ENCODE results near the gene CDKN1C. TPM values are rescaled to one million over a fixed set of nuclear protein-coding genes. Genes with fewer than 3 reads are reported as not detected.

Gene CDKN1C
- total RNA-seq, 1 donor from 2014 or later, result 27.7 TPM

DNA sequence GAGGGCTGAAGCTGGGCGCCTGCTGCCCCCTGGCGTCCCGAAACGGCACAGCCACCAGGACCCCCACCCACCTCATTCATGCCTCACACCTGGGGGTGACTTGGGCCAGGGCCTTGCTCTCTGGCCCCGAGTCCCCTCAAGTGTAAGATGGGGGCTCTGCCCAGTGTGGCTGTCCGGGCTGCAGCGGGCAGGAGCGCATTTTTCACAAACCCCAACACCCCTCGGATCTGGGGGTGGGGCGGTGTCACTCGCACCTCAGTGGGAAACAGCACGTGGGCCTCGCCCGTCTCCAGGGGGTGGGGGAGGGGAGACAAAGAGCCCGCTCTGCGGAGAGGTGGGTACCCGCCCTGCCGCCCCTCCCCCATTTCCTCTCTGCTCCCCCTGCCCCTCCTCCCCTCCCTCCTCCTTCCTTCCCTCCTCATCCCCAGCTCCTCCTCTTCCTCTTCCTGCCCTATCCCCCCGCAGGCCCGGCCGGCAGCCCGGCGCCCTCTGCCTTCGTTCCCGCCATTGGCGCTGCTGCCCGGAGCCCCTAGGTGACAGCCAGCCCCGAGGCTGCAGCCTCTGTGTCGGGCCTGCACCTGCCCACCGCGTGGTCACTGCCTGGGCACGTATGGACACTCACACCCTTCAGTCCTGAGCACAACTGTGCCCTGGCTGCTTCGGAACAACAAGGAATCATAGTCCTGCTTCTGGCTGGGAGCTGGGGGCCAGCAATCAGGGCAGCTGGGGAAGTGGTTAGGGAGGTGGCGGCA lies 6.8 kb upstream of the CDKN1C start:
- TF ChIP-seq, protein P1, sequence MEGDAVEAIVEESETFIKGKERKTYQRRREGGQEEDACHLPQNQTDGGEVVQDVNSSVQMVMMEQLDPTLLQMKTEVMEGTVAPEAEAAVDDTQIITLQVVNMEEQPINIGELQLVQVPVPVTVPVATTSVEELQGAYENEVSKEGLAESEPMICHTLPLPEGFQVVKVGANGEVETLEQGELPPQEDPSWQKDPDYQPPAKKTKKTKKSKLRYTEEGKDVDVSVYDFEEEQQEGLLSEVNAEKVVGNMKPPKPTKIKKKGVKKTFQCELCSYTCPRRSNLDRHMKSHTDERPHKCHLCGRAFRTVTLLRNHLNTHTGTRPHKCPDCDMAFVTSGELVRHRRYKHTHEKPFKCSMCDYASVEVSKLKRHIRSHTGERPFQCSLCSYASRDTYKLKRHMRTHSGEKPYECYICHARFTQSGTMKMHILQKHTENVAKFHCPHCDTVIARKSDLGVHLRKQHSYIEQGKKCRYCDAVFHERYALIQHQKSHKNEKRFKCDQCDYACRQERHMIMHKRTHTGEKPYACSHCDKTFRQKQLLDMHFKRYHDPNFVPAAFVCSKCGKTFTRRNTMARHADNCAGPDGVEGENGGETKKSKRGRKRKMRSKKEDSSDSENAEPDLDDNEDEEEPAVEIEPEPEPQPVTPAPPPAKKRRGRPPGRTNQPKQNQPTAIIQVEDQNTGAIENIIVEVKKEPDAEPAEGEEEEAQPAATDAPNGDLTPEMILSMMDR (conservative IDR thresholded peaks at IDR 0.05; ENCODE audit: low read depth, low read length), result peak; percentile 88
- DNase-seq (ENCODE audit: low read depth), result no peak
- H3K4me3 ChIP-seq (ENCODE audit: low read depth, low read length), result peak overlapping the region; percentile 58

DNA sequence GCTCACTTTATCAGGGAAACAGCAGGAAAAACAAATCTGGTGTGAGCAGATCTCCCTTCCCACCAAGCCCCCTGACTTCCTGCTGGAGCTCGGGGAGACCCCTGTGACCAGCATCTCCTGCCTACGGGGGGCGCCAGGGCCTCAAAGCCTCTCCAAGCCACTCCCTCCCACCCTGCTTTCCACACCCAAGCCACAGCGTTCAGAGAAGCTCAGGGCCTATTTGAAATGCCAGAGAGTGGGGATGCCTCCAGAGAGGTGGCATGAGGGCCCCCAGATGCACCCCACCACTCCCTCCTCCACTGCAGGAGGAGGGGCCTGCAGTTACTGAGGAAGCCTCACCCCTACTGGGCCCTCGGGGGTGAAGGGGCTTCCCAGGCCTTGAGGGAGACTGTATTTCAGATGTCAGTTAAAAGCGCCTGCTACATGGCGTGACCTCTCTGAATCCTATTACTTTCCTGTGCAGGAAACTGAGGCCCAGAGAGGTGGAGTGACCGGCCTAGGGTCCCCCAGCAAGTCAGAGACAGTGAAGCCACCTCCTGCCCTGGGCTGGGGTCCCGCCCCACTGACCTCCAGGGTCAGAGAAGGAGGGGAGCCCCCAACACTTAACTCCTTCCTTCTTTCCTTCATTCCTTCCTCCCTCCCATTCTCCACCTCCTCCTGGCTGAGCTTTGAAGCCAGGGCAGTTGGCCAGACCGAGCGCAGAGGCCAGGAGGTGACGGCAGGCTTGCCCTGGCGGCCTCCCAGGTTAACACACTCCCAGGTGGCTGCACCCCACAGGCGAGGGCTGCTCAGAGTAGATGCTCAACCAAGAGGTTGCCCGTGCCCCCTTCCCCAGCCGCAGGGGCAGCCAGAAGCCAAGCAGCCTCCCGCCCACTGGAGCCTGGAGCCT lies 6.0 kb upstream of the CDKN1C start:
- TF ChIP-seq, protein P1 (conservative IDR thresholded peaks at IDR 0.05; ENCODE audit: low read depth, low read length), result peak; percentile 32
- no peak for DNase-seq (ENCODE audit: low read depth)
- peak overlapping the region; percentile 58 for H3K4me3 ChIP-seq (ENCODE audit: low read depth, low read length)

DNA sequence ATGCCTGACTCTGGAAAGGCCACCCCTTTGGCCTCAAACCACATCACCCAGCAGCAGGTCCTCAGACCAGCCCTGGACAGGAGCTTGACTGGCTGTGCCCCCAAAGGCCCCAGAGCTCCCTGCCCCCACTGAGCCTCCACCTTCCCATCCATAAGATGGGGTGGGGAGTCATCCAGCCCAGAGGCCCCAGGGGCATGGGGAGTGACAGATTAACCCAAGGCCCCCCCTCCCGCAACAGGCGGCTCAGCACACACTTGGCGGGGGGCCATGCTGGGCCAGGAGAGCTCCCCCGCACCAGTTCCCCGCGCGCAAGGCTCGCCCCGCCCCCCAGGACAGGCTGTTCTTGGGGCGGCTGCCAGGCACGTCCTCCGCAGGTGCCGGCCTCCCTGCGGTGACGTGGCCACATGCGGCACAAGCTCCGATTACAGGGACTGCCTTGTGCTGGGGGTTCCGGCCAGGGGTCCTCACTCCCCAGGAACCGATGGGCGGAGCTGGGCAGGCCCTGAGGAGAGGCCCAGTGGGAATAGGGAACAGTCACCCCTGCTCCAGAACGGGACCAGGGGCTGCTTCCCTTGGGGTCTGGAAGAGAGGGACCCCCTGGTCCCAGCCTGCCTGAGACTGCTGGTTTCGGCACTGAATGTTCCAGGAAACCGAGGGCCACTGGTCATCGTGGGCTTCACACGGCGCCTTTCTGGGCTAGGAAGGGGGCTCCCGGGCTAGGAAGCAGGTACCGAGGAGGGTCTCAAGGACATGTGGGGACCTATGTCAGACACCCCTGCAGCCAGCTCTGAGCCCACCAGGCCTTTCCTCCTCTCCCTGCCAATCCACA lies 5.1 kb upstream of the CDKN1C start:
- TF ChIP-seq, protein P1 (conservative IDR thresholded peaks at IDR 0.05; ENCODE audit: low read depth, low read length), result no peak
- no peak for DNase-seq (ENCODE audit: low read depth)
- peak overlapping the region; percentile 16 for H3K4me3 ChIP-seq (ENCODE audit: low read depth, low read length)

DNA sequence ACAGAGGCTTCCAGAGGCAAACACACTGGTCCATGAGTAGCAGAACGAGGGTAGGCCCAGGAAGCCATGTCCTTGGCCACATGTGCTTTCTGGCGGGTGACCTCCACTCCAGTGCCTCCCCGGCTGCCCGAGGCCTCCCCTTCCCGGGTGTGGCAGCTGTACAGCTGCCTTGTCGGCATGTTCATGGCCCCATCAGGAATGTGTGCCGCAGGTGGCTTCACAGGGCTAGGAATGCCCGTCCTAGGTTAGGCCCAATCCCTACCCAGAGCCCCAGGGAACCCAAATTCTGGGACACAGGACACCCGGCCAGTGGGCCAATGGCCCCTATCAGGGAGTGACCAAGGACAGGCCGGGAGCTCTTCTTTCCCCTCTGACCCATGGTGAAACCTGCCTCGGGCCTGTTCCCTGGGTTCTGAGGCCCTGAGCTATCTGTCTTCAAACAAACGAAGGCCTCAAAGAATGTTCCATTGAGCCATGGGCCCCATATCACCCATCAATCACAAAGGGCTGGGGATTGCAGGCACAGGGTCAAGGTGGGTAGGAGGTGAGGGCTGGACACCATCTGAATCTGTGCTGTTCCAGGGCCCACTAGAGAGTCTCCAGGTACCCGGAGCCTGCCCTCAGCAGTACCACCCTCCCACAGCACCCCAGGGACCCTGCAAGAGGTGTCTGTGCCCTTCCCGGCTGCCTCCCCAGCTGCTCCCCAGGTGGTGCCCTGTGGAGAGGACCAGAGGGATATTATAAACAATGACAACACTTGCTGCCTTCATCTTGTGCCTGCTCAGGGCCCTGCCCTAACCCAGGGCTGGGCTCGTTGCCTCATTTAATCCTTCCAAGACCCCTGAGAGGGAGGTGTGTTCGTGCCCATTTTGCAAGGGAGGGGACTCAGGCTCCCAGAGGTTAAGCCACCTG lies 4.0 kb upstream of the CDKN1C start:
- no peak for DNase-seq (ENCODE audit: low read depth)
- TF ChIP-seq, protein P1 (conservative IDR thresholded peaks at IDR 0.05; ENCODE audit: low read depth, low read length), result no peak

DNA sequence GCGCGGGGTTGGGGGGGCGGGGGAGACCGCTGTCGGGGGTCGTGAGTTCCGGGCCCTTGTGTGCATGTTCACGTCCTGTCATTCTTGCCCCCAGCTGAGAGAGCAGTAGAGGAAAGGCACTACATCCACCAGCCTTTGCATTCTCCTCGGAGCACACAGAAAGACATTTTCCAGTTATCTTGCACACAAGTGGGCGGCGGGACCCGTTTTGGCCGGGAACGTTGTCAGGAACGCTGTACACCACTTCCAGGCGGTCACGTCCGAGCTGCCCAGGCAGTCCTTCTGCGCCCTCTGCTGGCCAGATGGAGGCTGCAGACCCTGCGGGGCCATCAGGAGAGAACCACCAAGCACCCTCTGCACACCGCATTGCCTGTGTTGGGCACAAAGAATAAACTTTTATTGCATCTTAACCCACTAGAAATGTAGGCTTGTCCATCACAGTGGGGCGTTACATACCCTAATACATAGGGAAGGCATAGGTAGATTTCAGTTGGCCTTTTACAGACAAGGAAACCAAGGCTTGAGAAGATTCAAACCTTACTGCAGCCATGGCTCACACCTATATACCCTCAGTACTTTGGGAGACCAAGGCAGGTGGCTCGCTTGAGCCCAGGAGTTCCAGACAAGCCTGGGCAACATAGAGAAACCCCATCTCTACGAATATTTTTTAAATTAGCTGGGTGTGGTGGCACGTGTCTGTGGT lies 2.8 kb upstream of the CDKN1C start:
- no peak overlapping the region for H3K4me3 ChIP-seq (ENCODE audit: low read depth, low read length)
- DNase-seq (ENCODE audit: low read depth), result no peak
- TF ChIP-seq, protein P1 (conservative IDR thresholded peaks at IDR 0.05; ENCODE audit: low read depth, low read length), result peak; percentile 97

More for the DNA sequence above, 4.0 kb upstream of the CDKN1C start:
- no peak overlapping the region for H3K4me3 ChIP-seq (ENCODE audit: low read depth, low read length)

Data from epithelial cell of proximal tubule (primary cell).